Prostate gland (tissue), 2 donors: ENCODE data around the gene MFGE8. TPM values are rescaled to one million over a fixed set of nuclear protein-coding genes. Genes with fewer than 3 reads are reported as not detected.

ENCODE experiments used
- DNase-seq: peaks from one replicate; pipeline ENCODE4 v3.0.0-alpha.2; 2019; ENCODE audit warnings: low spot score
- H3K27ac ChIP-seq, 2 donors: fragments of 200-600 bp; sonication (generic); 2 replicates each; pipeline ENCODE4 v1.5.1; 2017 to 2019
- H3K27me3 ChIP-seq: fragments of 200-600 bp; sonication (generic); replicated peaks from 2 replicates; pipeline ENCODE4 v1.5.1; 2019; ENCODE audit not compliant: insufficient read depth
- H3K36me3 ChIP-seq, 2 donors: fragments of 200-600 bp; sonication (generic); 1 replicate in 1 of 2; 2 replicates in 1 of 2; pipeline versions ENCODE4 v1.5.1 to v1.8.1; 2017 to 2019
- H3K4me1 ChIP-seq: fragments of 200-600 bp; sonication (generic); replicated peaks from 2 replicates; pipeline ENCODE4 v1.5.1; 2019
- H3K4me3 ChIP-seq, 2 donors: fragments of 200-600 bp; sonication (generic); 2 replicates each; pipeline ENCODE4 v1.5.1; 2017 to 2019
- H3K9me3 ChIP-seq: fragments of 200-600 bp; sonication (generic); 2 replicates; pipeline ENCODE4 v1.5.1; 2017
- POLR2A ChIP-seq: fragments of 450-650 bp; IDR thresholded peaks from one replicate; pipeline ENCODE4 v1.6.1; 2016; ENCODE audit warnings: antibody characterized with exemption, mild to moderate bottlenecking
- POLR2AphosphoS5 ChIP-seq: sonication (generic); formaldehyde crosslinking; IDR thresholded peaks from one replicate; pipeline ENCODE4 v1.6.1; 2017; ENCODE audit warnings: antibody characterized with exemption
- WGBS: methylation state at CpG from one replicate; pipeline ENCODE4 v1.1.5; 2018; 5-methylcytosine and 5-hydroxymethylcytosine counted together
- intact Hi-C: fragments of 100-400 bp; cut with DNase I; formaldehyde crosslinking; loops from one replicate; pipeline ENCODE4 v1.14.2; 2022
- total RNA-seq, 2 donors: library from RNA; depleted of rRNA; stranded (reverse); fragments of >200 nt; gene quantifications; one replicate each; pipeline ENCODE4 v1.1.0, GENCODE V29; 2016
- TF ChIP-seq, protein P1 (sequence below), 4 experiments: fragments of 200-600 bp in 2 of 4; fragments of 450-650 bp in 2 of 4; sonication (generic) in 2 of 4; IDR thresholded peaks; 1 replicate in 3 of 4; 2 replicates in 1 of 4; pipeline ENCODE4 v1.5.1; 2016 to 2019; ENCODE audit warnings: antibody characterized with exemption in 4 of 4, mild to moderate bottlenecking in 2 of 4, moderate library complexity in 2 of 4

MFGE8 gene
- total RNA-seq, 2 donors from 2014 or later: 63.1 to 263 TPM

DNA sequence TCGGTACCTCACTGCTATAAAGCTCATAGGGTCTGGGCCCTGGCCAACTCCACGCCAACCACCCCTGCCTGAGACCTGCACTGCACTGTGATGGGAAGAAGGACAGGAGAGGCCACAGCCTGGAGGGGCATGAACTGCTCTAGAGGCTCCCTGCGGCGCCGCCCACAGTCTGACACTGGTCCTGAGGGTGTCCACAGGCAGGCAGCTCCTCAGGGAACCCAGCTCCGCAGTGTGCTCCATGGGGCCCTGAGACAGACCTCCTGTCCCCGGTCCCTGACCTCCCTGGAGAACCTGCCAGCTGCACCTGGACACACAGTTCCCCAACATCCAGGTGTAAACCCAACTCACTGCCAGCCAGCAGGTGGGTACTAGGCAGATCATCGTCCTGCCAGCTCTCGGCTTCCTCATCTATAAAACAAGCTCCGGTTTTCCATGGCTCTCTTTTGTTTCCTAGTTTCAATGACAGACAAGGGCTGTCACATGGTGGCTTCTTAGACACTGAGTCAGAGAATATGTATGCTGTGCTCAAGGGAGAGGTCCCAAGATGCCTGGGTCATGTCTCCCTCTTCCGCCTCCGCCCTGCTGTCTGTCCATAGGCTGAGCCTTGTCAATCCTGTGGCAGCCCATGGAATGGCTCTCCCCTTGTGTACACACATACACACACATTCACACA lies 12.7 kb downstream of the MFGE8 start:
- no peaks in the 10 kb centered on the region for H3K27me3 ChIP-seq
- H3K9me3 ChIP-seq: no peaks in the 10 kb centered on the region
- H3K4me3 ChIP-seq: no peak overlapping the region
- H3K36me3 ChIP-seq: no peaks in the 10 kb centered on the region
- H3K4me1 ChIP-seq: no peaks in the 10 kb centered on the region
- H3K27ac ChIP-seq: no peak overlapping the region
- no peak for DNase-seq
- 88% methylated on average over 12 of the region's 12 CpGs for WGBS
- intact Hi-C loops: no loop called here
- TF ChIP-seq POLR2A (no peak), POLR2AphosphoS5 (no peak)
- TF ChIP-seq, protein P1, sequence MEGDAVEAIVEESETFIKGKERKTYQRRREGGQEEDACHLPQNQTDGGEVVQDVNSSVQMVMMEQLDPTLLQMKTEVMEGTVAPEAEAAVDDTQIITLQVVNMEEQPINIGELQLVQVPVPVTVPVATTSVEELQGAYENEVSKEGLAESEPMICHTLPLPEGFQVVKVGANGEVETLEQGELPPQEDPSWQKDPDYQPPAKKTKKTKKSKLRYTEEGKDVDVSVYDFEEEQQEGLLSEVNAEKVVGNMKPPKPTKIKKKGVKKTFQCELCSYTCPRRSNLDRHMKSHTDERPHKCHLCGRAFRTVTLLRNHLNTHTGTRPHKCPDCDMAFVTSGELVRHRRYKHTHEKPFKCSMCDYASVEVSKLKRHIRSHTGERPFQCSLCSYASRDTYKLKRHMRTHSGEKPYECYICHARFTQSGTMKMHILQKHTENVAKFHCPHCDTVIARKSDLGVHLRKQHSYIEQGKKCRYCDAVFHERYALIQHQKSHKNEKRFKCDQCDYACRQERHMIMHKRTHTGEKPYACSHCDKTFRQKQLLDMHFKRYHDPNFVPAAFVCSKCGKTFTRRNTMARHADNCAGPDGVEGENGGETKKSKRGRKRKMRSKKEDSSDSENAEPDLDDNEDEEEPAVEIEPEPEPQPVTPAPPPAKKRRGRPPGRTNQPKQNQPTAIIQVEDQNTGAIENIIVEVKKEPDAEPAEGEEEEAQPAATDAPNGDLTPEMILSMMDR (IDR thresholded peaks at IDR 0.05): no peak

- no peak overlapping the region for H3K27ac ChIP-seq
- WGBS: 91% methylated on average over 9 of the region's 9 CpGs
Observed at GRCh38 chr15:88899251-88899650, 13.9 kb downstream of the MFGE8 start.

DNA sequence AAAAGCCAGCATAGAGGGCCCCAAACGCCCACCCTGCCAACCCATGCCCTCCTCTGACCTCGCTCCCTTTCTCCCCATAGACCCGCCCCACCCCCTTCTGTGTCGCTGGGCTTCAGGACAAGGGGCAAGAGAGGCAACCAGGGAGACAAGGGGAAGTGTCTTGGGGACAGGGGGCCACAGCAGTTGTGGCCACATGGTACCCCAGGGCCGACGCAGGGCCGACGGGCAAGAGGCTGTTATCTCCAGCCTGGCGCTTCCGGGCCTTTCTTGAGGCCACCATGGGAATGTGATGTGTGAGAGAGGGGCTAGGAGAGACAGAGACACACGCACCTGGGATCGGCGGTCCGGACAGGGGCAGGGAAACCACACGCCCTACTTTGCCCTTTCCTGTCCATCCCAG lies 14.4 kb downstream of the MFGE8 start:
- no peaks in the 10 kb centered on the region for H3K9me3 ChIP-seq
- no peak overlapping the region for H3K27ac ChIP-seq
- no peak overlapping the region for H3K4me3 ChIP-seq
- DNase-seq: no peak
- TF ChIP-seq POLR2A (no peak), POLR2AphosphoS5 (no peak)
- TF ChIP-seq, protein P1 (IDR thresholded peaks at IDR 0.05): no peak
- intact Hi-C loops: loop anchor here (5.0 to 10.0 kb wide), 3 partner anchors 271 to 431 kb away; partner anchors contain the start of genes MRPL46 and MRPS11
- no peaks in the 10 kb centered on the region for H3K27me3 ChIP-seq
- no peaks in the 10 kb centered on the region for H3K36me3 ChIP-seq
- H3K4me1 ChIP-seq: no peaks in the 10 kb centered on the region
- 87% methylated on average over 15 of the region's 15 CpGs for WGBS

More at GRCh38 chr15:88899251-88899650, 13.9 kb downstream of the MFGE8 start:
- no peak for DNase-seq
- Histone ChIP-seq H3K4me1 (no peaks in the 10 kb centered on the region), H3K36me3 (no peaks in the 10 kb centered on the region), H3K4me3 (no peak overlapping the region), H3K9me3 (no peaks in the 10 kb centered on the region), H3K27me3 (no peaks in the 10 kb centered on the region)
- intact Hi-C loops: loop anchor here (5.0 to 10.0 kb wide), 3 partner anchors 272 to 432 kb away; partner anchors contain the start of genes MRPL46 and MRPS11
- TF ChIP-seq, protein P1 (IDR thresholded peaks at IDR 0.05): no peak
- no peak for TF ChIP-seq POLR2A
- no peak for TF ChIP-seq POLR2AphosphoS5

- Histone ChIP-seq H3K27me3 (no peaks in the 10 kb centered on the region), H3K27ac (peak overlapping the region; percentile 48 to 55), H3K9me3 (no peaks in the 10 kb centered on the region), H3K4me3 (no peak overlapping the region), H3K4me1 (no peaks in the 10 kb centered on the region), H3K36me3 (no peaks in the 10 kb centered on the region)
- intact Hi-C loops: loop anchor here (5.0 to 10.0 kb wide), 3 partner anchors 270 to 430 kb away; partner anchors contain the start of genes MRPL46 and MRPS11
- TF ChIP-seq POLR2A (no peak), POLR2AphosphoS5 (peak; percentile 54)
- TF ChIP-seq, protein P1 (IDR thresholded peaks at IDR 0.05): peak; percentile 18 to 79 (median 60)
- peak; percentile 81 for DNase-seq
- 14% methylated on average over 12 of the region's 12 CpGs for WGBS
Observed at GRCh38 chr15:88897456-88898194, 15.6 kb downstream of the MFGE8 start.
